ENCODE results near the gene ERI2. TPM values are rescaled to one million over a fixed set of nuclear protein-coding genes. Genes with fewer than 3 reads are reported as not detected.
A peak's percentile ranks its signal among the peaks of the same experiment; 100 is the strongest.

Gene ERI2
- total and polyA plus RNA-seq, 2 of the 13 experiments (the other 11 are each of a cell fraction or from before 2014, with no cell fraction given) = 17.4 to 41.3 TPM

GRCh38 chr16:20806168-20807050 is at the start of gene ERI2, which contains the start of gene REXO5 (continued):
- TF ChIP-seq ZBTB40 (IDR thresholded peaks at IDR 0.05) (peak; percentile 99), ZBTB40 (CRISPR knock-in tag; IDR thresholded peaks at IDR 0.05) (peak; percentile 80), POLR2AphosphoS5 (IDR thresholded peaks at IDR 0.05; ENCODE audit: low read depth, low read length) (peak; percentile 96), THAP11 (CRISPR knock-in tag; IDR thresholded peaks at IDR 0.05) (peak; percentile 92), CERS6 (CRISPR knock-in tag; IDR thresholded peaks at IDR 0.05) (no peak; the same call in none of the 2 replicates), NFATC3 (CRISPR knock-in tag; IDR thresholded peaks at IDR 0.05) (peak; percentile 31; the same call in 1 of the 2 replicates), CHD4 (IDR thresholded peaks at IDR 0.05; ENCODE audit: borderline replicate concordance, low read length) (no peak), ETS1 (CRISPR knock-in tag; IDR thresholded peaks at IDR 0.05) (peak; percentile 74; the same call in 1 of the 2 replicates), ARNT2 (CRISPR knock-in tag; IDR thresholded peaks at IDR 0.05; ENCODE audit: low read depth) (peak; percentile 99), ERF (CRISPR knock-in tag; IDR thresholded peaks at IDR 0.05) (peak; percentile 97), GABPB1 (CRISPR knock-in tag; IDR thresholded peaks at IDR 0.05) (peak; percentile 99), ZNF614 (CRISPR knock-in tag; IDR thresholded peaks at IDR 0.05; ENCODE audit: borderline replicate concordance) (peak; percentile 88), SOX6 (IDR thresholded peaks at IDR 0.05) (no peak), SOX6 (CRISPR knock-in tag; IDR thresholded peaks at IDR 0.05) (peak; percentile 78), ZNF557 (CRISPR knock-in tag; IDR thresholded peaks at IDR 0.05) (no peak), GMEB2 (CRISPR knock-in tag; IDR thresholded peaks at IDR 0.05; ENCODE audit: low read depth) (no peak), ZNF530 (CRISPR knock-in tag; IDR thresholded peaks at IDR 0.05; ENCODE audit: low read depth) (peak; percentile 90)

Measured in HepG2 (cell line).